SU-DHL-6 (cell line): ENCODE measurements around the gene POU6F1.

Source experiments
- EZH2phosphoT487 ChIP-seq: fragments of 200-600 bp; sonication (generic), shearing (Covaris generic); conservative IDR thresholded peaks from 2 replicates; pipeline ENCODE4 v1.6.1; 2018; ENCODE audit warnings: mild to moderate bottlenecking, antibody characterized with exemption, low read length, moderate library complexity, mixed read lengths
- TF ChIP-seq, protein P1 (sequence below): fragments of 200-600 bp; sonication (generic); IDR thresholded peaks from one replicate; pipeline ENCODE4 v1.5.1; 2017; ENCODE audit warnings: antibody characterized with exemption, mild to moderate bottlenecking, low read length, moderate library complexity; ENCODE audit not compliant: insufficient read depth, poor library complexity, severe bottlenecking

DNA sequence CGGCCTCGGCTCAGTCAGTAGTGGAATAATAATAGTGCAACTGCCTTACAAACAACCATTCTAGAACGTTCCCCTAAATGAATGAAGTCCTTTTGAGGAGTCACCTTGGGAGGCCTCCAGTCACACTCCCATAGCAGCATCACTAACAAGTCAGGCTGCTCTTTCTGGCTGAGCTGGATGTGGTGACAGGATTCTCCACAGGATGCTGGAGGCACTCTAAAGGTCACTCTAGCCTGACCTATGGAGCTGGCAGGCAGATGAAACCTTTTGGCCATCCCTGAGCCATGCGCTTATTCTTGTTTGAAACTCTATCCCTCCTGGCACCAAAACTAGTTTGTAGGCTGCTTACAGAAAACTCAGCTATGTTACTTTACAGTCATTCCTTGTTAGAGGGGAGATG lies 27.0 kb downstream of the POU6F1 start:
- no peak for TF ChIP-seq EZH2phosphoT487
- TF ChIP-seq, protein P1, sequence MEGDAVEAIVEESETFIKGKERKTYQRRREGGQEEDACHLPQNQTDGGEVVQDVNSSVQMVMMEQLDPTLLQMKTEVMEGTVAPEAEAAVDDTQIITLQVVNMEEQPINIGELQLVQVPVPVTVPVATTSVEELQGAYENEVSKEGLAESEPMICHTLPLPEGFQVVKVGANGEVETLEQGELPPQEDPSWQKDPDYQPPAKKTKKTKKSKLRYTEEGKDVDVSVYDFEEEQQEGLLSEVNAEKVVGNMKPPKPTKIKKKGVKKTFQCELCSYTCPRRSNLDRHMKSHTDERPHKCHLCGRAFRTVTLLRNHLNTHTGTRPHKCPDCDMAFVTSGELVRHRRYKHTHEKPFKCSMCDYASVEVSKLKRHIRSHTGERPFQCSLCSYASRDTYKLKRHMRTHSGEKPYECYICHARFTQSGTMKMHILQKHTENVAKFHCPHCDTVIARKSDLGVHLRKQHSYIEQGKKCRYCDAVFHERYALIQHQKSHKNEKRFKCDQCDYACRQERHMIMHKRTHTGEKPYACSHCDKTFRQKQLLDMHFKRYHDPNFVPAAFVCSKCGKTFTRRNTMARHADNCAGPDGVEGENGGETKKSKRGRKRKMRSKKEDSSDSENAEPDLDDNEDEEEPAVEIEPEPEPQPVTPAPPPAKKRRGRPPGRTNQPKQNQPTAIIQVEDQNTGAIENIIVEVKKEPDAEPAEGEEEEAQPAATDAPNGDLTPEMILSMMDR, result no peak
